ENCODE measurements around the gene GDPD4.

GDPD4 gene

GRCh38 chr11:77176996-77177395 is 124.5 kb downstream of the GDPD4 start:
- no peak for DNase-seq

- peak in 28 of 56 donors; percentile 9 to 46 (median 24) for DNase-seq
These were observed 125.5 kb downstream of the GDPD4 start for GRCh38 chr11:77175869-77176539.

GRCh38 chr11:77175021-77175842 is 126.3 kb downstream of the GDPD4 start:
- peak in 5 of 56 donors; percentile 12 to 35 (median 13) for DNase-seq

GRCh38 chr11:77174559-77174958 is 126.9 kb downstream of the GDPD4 start:
- no peak for DNase-seq

- DNase-seq = no peak
These were observed 128.0 kb downstream of the GDPD4 start for GRCh38 chr11:77173494-77173893.

- DNase-seq = no peak
These were observed 128.9 kb downstream of the GDPD4 start for GRCh38 chr11:77172666-77172982.

GRCh38 chr11:77171885-77172665 is 129.4 kb downstream of the GDPD4 start:
- no peak for DNase-seq

- no peak for DNase-seq
These were observed 130.2 kb downstream of the GDPD4 start for GRCh38 chr11:77171254-77171653.

GRCh38 chr11:77170107-77170506 is 131.4 kb downstream of the GDPD4 start:
- DNase-seq = no peak

- DNase-seq = no peak
These were observed 133.7 kb downstream of the GDPD4 start for GRCh38 chr11:77167791-77168190.

GRCh38 chr11:77167111-77167626 is 134.3 kb downstream of the GDPD4 start:
- DNase-seq = no peak
